Measurements from ENCODE around the gene TMEM132E.

DNA sequence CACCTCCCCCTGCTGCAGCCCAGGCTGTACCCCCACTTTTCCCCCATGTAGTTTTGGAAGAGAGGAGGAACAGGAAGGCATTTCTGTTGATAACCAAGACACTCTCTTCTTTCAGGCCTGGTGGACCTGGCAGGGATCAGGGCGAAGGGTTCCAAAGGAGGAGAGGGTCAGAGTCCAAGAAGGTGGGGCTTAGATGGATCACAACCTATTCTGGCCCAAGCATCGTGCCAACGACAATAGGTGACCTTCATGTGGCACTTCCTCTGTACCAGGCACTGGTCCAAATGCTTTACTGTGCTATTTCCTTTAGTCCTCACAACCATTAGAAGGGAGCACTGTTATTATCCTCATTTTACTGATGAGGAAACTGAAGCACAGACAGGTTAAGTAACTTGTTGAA, 84.3 kb downstream of the TMEM132E start:
- TF ChIP-seq SP1 (IDR thresholded peaks at IDR 0.05) (no peak), ARNT (IDR thresholded peaks at IDR 0.05) (no peak), FOXM1 (IDR thresholded peaks at IDR 0.05; ENCODE audit: borderline replicate concordance) (no peak), TARDBP (IDR thresholded peaks at IDR 0.05) (no peak), ELF4 (IDR thresholded peaks at IDR 0.05) (no peak), BHLHE40 (IDR thresholded peaks at IDR 0.05; ENCODE audit: borderline replicate concordance) (no peak), SUZ12 (IDR thresholded peaks at IDR 0.05) (no peak), HDGF (IDR thresholded peaks at IDR 0.05; ENCODE audit: borderline replicate concordance) (no peak), CTBP1 (IDR thresholded peaks at IDR 0.05; ENCODE audit: borderline replicate concordance) (no peak), L3MBTL2 (conservative IDR thresholded peaks at IDR 0.05) (no peak), FOXK2 (IDR thresholded peaks at IDR 0.05) (no peak), ZNF384 (IDR thresholded peaks at IDR 0.05) (no peak), FOXA1 (IDR thresholded peaks at IDR 0.05) (no peak)
- TF ChIP-seq, protein P1, sequence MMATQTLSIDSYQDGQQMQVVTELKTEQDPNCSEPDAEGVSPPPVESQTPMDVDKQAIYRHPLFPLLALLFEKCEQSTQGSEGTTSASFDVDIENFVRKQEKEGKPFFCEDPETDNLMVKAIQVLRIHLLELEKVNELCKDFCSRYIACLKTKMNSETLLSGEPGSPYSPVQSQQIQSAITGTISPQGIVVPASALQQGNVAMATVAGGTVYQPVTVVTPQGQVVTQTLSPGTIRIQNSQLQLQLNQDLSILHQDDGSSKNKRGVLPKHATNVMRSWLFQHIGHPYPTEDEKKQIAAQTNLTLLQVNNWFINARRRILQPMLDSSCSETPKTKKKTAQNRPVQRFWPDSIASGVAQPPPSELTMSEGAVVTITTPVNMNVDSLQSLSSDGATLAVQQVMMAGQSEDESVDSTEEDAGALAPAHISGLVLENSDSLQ (IDR thresholded peaks at IDR 0.05): no peak
